Measurements from ENCODE around the gene ASPSCR1. TPM values are rescaled to one million over a fixed set of nuclear protein-coding genes. Genes with fewer than 3 reads are reported as not detected.

Gene ASPSCR1
- total and polyA plus RNA-seq, 8 donors: 12.2 to 78.8 (median 17.8) TPM

- intact Hi-C loops (cut with DNase I): no loop called here
- WGBS, 2 donors: 45 to 47% methylated on average over 11 to 12 of the region's 12 CpGs
- no peaks in the 10 kb centered on the region for H3K4me1 ChIP-seq
- H3K27ac ChIP-seq: no peak overlapping the region
- FAIRE-seq (no peak), ATAC-seq (no peak), DNase-seq (peak in 1 of 6 donors; percentile 26)
- no peaks in the 10 kb centered on the region for H3K9me3 ChIP-seq
- H3K27me3 ChIP-seq: no peaks in the 10 kb centered on the region
- no peak overlapping the region for H3K4me3 ChIP-seq
- TF ChIP-seq CTCF (IDR thresholded peaks at IDR 0.05): no peak
- no peaks in the 10 kb centered on the region for H3K36me3 ChIP-seq
These were observed 35.3 kb upstream of the ASPSCR1 start for GRCh38 chr17:81942167-81942553.

GRCh38 chr17:81944858-81945257, 32.6 kb upstream of the ASPSCR1 start:
- no peaks in the 10 kb centered on the region for H3K36me3 ChIP-seq
- H3K4me3 ChIP-seq: no peak overlapping the region
- H3K4me1 ChIP-seq: no peaks in the 10 kb centered on the region
- TF ChIP-seq CTCF (IDR thresholded peaks at IDR 0.05): no peak
- H3K27ac ChIP-seq: no peak overlapping the region
- intact Hi-C loops (cut with DNase I): no loop called here
- WGBS, 2 donors: 81 to 88% methylated on average over 9 of the region's 9 CpGs
- no peak for FAIRE-seq
- no peak for DNase-seq
- H3K9me3 ChIP-seq: no peaks in the 10 kb centered on the region
- H3K27me3 ChIP-seq: no peaks in the 10 kb centered on the region
- no peak for ATAC-seq

GRCh38 chr17:81947189-81947588, 30.2 kb upstream of the ASPSCR1 start, which contains the start of gene MYADML2:
MYADML2 (minus strand) TSS chr17:81947233; CDS start chr17:81941741, 5,492 bp downstream.
- intact Hi-C loops (cut with DNase I): no loop called here
- no peak for TF ChIP-seq CTCF (IDR thresholded peaks at IDR 0.05)
- Histone ChIP-seq H3K4me1 (no peaks in the 10 kb centered on the region), H3K4me3 (no peak within 1 kb of the TSS), H3K27ac (no peak within 1 kb of the TSS), H3K36me3 (no peaks in the 10 kb centered on the region), H3K27me3 (no peaks in the 10 kb centered on the region), H3K9me3 (no peaks in the 10 kb centered on the region)
- DNase-seq (no peak), FAIRE-seq (no peak), ATAC-seq (no peak)
- WGBS, 2 donors: 81 to 84% methylated on average over 13 of the region's 13 CpGs

GRCh38 chr17:81948635-81949378, 28.6 kb upstream of the ASPSCR1 start:
- H3K4me1 ChIP-seq: no peaks in the 10 kb centered on the region
- H3K4me3 ChIP-seq: no peak overlapping the region
- WGBS, 2 donors: 78 to 80% methylated on average over 17 of the region's 17 CpGs
- intact Hi-C loops (cut with DNase I): no loop called here
- ATAC-seq: no peak
- FAIRE-seq: no peak
- no peaks in the 10 kb centered on the region for H3K27me3 ChIP-seq
- H3K9me3 ChIP-seq: no peaks in the 10 kb centered on the region
- peak in 1 of 6 donors; percentile 63 for DNase-seq
- no peak overlapping the region for H3K27ac ChIP-seq
- H3K36me3 ChIP-seq: no peaks in the 10 kb centered on the region
- TF ChIP-seq CTCF (IDR thresholded peaks at IDR 0.05): no peak

- Histone ChIP-seq H3K27ac (no peak overlapping the region), H3K36me3 (no peaks in the 10 kb centered on the region), H3K27me3 (no peaks in the 10 kb centered on the region), H3K4me3 (no peak overlapping the region), H3K4me1 (no peaks in the 10 kb centered on the region), H3K9me3 (no peaks in the 10 kb centered on the region)
- WGBS, 2 donors: 84 to 86% methylated on average over 15 of the region's 15 CpGs
- no peak for TF ChIP-seq CTCF (IDR thresholded peaks at IDR 0.05)
- no peak for FAIRE-seq
- ATAC-seq: no peak
- intact Hi-C loops (cut with DNase I): loop anchor here in 1 of 3 donors (10.0 kb wide), 1 partner anchor 64 kb away; no protein-coding TSS in a partner anchor
- DNase-seq: no peak
These were observed 26.9 kb upstream of the ASPSCR1 start for GRCh38 chr17:81950501-81950900.
